Lower lobe of right lung (tissue), 2 donors: ENCODE data around the gene PRPF40B. TPM values are rescaled to one million over a fixed set of nuclear protein-coding genes. Genes with fewer than 3 reads are reported as not detected.

Source experiments
- ATAC-seq, 2 donors: fragments of 200-7000 bp; cut with Tn5 transposase; one replicate each; pipeline ENCODE4 v1.9.1; 2020 to 2022; ENCODE audit warnings: mild to moderate bottlenecking in 2 of 2, moderate library complexity in 2 of 2
- DNase-seq: peaks from one replicate; pipeline ENCODE4 v3.0.0-alpha.2; 2020
- H3K27ac ChIP-seq: fragments of 200-600 bp; one replicate; pipeline ENCODE4 v1.8.0; 2022
- H3K27me3 ChIP-seq: fragments of 200-600 bp; one replicate; pipeline ENCODE4 v1.8.0; 2022; ENCODE audit warnings: low read depth
- H3K36me3 ChIP-seq: fragments of 200-600 bp; one replicate; pipeline ENCODE4 v1.8.0; 2022; ENCODE audit warnings: mild to moderate bottlenecking
- H3K4me1 ChIP-seq: fragments of 200-600 bp; one replicate; pipeline ENCODE4 v1.8.0; 2022
- H3K4me3 ChIP-seq: fragments of 200-600 bp; one replicate; pipeline ENCODE4 v1.8.0; 2022; ENCODE audit warnings: mild to moderate bottlenecking
- H3K9me3 ChIP-seq: fragments of 200-600 bp; one replicate; pipeline ENCODE4 v1.8.0; 2022
- intact Hi-C: fragments of 100-400 bp; cut with DNase I; formaldehyde crosslinking; loops from one replicate; pipeline ENCODE4 v1.11.0; 2022
- total RNA-seq: library from RNA; stranded (reverse); fragmentation: NEBNext Ultra II Directional; extraction: Animal tissue kit (Norgen Biotek cat#: 25700); gene quantifications from one replicate; pipeline ENCODE4 v1.2.1, GENCODE V29; 2021
- TF ChIP-seq, protein P1 (sequence below): fragments of 200-600 bp; IDR thresholded peaks from one replicate; pipeline ENCODE4 v1.8.0; 2022; ENCODE audit warnings: antibody characterized with exemption, mild to moderate bottlenecking
- donor health status: DM: no; HTN: yes; CAD: no; lungs with severe emphysema.

Gene PRPF40B
- total RNA-seq, 1 donor from 2014 or later: 19.3 TPM

DNA sequence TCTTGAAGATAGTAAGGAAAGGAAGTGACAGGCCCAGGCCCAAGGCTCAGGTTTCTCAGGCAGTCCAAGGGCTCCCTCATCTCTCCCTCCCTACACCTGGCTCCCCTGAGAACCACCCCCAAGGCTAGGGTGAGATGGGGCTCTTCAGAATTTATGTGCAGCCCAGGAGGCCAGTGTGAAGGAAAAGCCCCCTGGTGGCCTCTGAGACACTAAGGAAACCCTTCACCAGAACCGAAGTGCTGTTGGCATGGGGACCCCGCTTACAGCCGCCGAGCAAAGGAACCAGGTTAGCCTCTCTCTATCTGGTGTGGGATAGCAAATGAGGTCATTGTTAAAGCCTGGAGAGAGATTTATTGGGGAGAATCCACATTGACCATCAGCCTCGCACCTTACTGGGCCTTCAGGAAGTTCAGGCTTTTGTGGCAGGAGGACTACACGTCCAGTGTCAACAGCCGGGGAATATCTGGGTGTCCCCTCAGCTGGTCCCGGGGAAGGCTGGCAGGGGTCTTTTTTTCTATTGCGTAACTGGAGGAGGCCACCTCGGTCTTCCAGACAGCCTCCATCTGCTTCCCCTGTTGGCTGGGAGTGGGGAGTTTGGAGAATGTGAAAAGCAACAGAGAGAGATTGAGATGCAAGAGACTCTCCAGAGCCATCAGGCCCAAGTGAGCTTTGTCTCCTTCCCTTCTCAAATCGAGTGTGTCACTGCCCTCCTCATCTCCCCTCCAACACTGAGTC lies 36.0 kb upstream of the PRPF40B start:
- no peak overlapping the region for H3K4me3 ChIP-seq
- TF ChIP-seq, protein P1, sequence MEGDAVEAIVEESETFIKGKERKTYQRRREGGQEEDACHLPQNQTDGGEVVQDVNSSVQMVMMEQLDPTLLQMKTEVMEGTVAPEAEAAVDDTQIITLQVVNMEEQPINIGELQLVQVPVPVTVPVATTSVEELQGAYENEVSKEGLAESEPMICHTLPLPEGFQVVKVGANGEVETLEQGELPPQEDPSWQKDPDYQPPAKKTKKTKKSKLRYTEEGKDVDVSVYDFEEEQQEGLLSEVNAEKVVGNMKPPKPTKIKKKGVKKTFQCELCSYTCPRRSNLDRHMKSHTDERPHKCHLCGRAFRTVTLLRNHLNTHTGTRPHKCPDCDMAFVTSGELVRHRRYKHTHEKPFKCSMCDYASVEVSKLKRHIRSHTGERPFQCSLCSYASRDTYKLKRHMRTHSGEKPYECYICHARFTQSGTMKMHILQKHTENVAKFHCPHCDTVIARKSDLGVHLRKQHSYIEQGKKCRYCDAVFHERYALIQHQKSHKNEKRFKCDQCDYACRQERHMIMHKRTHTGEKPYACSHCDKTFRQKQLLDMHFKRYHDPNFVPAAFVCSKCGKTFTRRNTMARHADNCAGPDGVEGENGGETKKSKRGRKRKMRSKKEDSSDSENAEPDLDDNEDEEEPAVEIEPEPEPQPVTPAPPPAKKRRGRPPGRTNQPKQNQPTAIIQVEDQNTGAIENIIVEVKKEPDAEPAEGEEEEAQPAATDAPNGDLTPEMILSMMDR: no peak

GRCh38 chr12:49588281-49588680 lies 35.1 kb upstream of the PRPF40B start:
- intact Hi-C loops: no loop called here
- no peaks in the 10 kb centered on the region for H3K4me1 ChIP-seq
- no peak for ATAC-seq
- peaks cover 3% of the 10 kb centered on the region for H3K36me3 ChIP-seq
- no peak overlapping the region for H3K4me3 ChIP-seq
- DNase-seq: no peak
- no peak overlapping the region for H3K27ac ChIP-seq
- TF ChIP-seq, protein P1: no peak
- no peaks in the 10 kb centered on the region for H3K27me3 ChIP-seq
- no peaks in the 10 kb centered on the region for H3K9me3 ChIP-seq

More for the DNA sequence above, 36.0 kb upstream of the PRPF40B start:
- H3K27ac ChIP-seq: no peak overlapping the region
- no peaks in the 10 kb centered on the region for H3K4me1 ChIP-seq
- no peaks in the 10 kb centered on the region for H3K9me3 ChIP-seq
- intact Hi-C loops: no loop called here
- no peak for DNase-seq
- peaks cover 3% of the 10 kb centered on the region for H3K36me3 ChIP-seq
- no peak for ATAC-seq
- no peaks in the 10 kb centered on the region for H3K27me3 ChIP-seq

DNA sequence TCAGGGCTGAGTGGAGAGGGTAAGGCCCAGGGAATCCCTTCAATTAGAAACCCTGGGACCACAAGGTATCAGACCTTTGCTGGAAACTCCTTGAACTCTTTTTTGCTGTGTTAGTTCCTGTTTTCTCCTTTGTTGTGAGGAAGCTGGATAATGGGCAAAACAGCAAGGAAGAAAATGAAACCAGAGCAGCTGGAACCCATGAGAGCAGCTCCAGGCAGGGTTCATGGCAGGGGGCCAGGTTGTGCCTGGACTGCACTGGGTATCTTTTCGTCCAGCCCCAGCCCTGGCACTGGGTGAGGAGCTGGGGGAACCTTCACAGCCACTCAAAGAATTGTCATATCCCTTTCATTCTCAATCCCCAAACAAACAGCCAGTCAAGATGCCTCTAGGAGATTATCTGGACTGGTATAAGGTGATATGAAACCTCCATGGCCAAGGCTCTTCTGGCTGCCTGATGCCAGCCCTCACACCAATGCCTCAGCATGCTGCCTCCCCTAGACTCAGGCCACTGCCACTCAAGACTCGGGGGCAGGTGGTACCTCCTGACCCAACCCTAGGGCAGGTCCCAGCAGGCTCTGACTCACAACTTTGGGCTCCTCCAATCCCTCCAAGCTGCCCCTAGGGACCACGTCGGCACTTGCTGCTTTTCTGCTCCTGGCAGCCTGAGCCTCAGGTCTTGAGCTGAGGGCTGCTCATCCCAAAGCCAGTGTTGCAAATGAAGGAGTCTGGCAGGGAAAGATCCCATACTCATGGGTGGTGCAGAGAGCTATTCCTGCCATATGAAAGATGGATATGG lies 34.4 kb upstream of the PRPF40B start:
- DNase-seq (no peak), ATAC-seq (no peak)
- Histone ChIP-seq H3K36me3 (peaks cover 3% of the 10 kb centered on the region), H3K27me3 (no peaks in the 10 kb centered on the region), H3K9me3 (no peaks in the 10 kb centered on the region), H3K27ac (no peak overlapping the region), H3K4me3 (no peak overlapping the region), H3K4me1 (no peaks in the 10 kb centered on the region)
- TF ChIP-seq, protein P1: no peak
- intact Hi-C loops: no loop called here

DNA sequence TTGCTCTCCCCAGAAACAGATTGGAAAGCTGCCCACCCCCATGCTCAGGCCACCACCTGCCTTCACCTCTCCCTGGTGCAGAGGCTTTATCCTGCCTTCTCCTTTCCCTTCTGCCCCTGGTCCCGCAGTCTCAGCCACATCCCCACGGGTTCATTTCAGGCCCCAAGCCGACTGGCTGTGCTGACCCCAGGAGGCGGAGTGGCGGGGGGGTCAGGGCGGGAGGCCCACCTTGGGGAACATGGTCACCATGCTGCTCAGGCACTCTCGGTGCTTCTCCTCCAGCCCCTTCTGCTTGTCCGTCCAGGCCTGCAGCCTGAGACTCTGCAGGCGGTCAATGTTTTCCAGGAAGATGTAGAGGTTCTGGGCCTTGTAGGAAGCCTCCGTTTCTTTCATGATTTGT lies 24.8 kb upstream of the PRPF40B start:
- Histone ChIP-seq H3K9me3 (no peaks in the 10 kb centered on the region), H3K4me3 (no peak overlapping the region), H3K36me3 (no peaks in the 10 kb centered on the region), H3K27ac (no peak overlapping the region), H3K27me3 (no peaks in the 10 kb centered on the region), H3K4me1 (no peaks in the 10 kb centered on the region)
- no peak for DNase-seq
- intact Hi-C loops: no loop called here
- TF ChIP-seq, protein P1: no peak
- ATAC-seq: no peak

- intact Hi-C loops: no loop called here
- Histone ChIP-seq H3K27ac (no peak overlapping the region), H3K27me3 (no peaks in the 10 kb centered on the region), H3K36me3 (no peaks in the 10 kb centered on the region), H3K4me1 (no peaks in the 10 kb centered on the region), H3K9me3 (no peaks in the 10 kb centered on the region), H3K4me3 (no peak overlapping the region)
- no peak for ATAC-seq
- TF ChIP-seq, protein P1: no peak
- no peak for DNase-seq
Measured at GRCh38 chr12:49599961-49600360, 23.4 kb upstream of the PRPF40B start.
